ENCODE data around the gene MRPL41. TPM values are rescaled to one million over a fixed set of nuclear protein-coding genes. Genes with fewer than 3 reads are reported as not detected.

The MRPL41 gene
- polyA plus RNA-seq, 2 of the 4 experiments (the other 2 are of a cell fraction), result 19.7 to 54.4 TPM

GRCh38 chr9:137583347-137583746 lies 31.7 kb downstream of the MRPL41 start:
- peaks cover 3% of the 10 kb centered on the region; the same call in 1 of the 3 replicates for H3K4me1 ChIP-seq
- WGBS (ENCODE audit: missing lambda C conversion rate), result 91% methylated on average over 14 of the region's 14 CpGs
- TF ChIP-seq CHD4 (IDR thresholded peaks at IDR 0.05; ENCODE audit: borderline replicate concordance), result no peak
- no peak for TF ChIP-seq FOSL2 (IDR thresholded peaks at IDR 0.05)
- no peak for TF ChIP-seq FOSL2 (CRISPR knock-in tag; IDR thresholded peaks at IDR 0.05)
- TF ChIP-seq HDAC2 (IDR thresholded peaks at IDR 0.05), result no peak
- no peak for TF ChIP-seq CBX8 (IDR thresholded peaks at IDR 0.05)
- no peak for TF ChIP-seq ZFP36 (IDR thresholded peaks at IDR 0.05; ENCODE audit: borderline replicate concordance, partially characterized antibody)
- no peak for TF ChIP-seq SMC3 (IDR thresholded peaks at IDR 0.05)
- TF ChIP-seq ATOH8 (CRISPR knock-in tag; IDR thresholded peaks at IDR 0.05; ENCODE audit: low read depth), result no peak
- no peak for TF ChIP-seq KDM5A (IDR thresholded peaks at IDR 0.05)
- no peak for TF ChIP-seq JUN (IDR thresholded peaks at IDR 0.05)
- TF ChIP-seq JUNB (IDR thresholded peaks at IDR 0.05), result no peak
- no peak for TF ChIP-seq RFX5 (IDR thresholded peaks at IDR 0.05)
- no peak for TF ChIP-seq ZC3H11A (IDR thresholded peaks at IDR 0.05)
- no peak for TF ChIP-seq FOSB (CRISPR knock-in tag; IDR thresholded peaks at IDR 0.05)
- no peak for TF ChIP-seq HEYL (CRISPR knock-in tag; IDR thresholded peaks at IDR 0.05)
- no peak for TF ChIP-seq EHF (CRISPR knock-in tag; IDR thresholded peaks at IDR 0.05)
- no peak for TF ChIP-seq RCOR1 (IDR thresholded peaks at IDR 0.05; ENCODE audit: low read depth, low read length)
- no peak for TF ChIP-seq REST (IDR thresholded peaks at IDR 0.05)
- no peak for TF ChIP-seq CTCF (IDR thresholded peaks at IDR 0.05)
- no peak for TF ChIP-seq NPAS2 (CRISPR knock-in tag; IDR thresholded peaks at IDR 0.05; ENCODE audit: borderline replicate concordance)
- no peak for TF ChIP-seq MYC (IDR thresholded peaks at IDR 0.05; ENCODE audit: borderline replicate concordance, low read length)
- ChIA-PET CTCF (interaction anchor here (1.7 to 9.7 kb wide), 2 partner anchors 12 to 24 kb away, joined by 7 to 175 read pairs; partner anchors contain the start of gene ZMYND19), POLR2A (no interaction called here)
- H3K27ac ChIP-seq, result no peak overlapping the region
- DNase-seq (ENCODE audit: low read depth in 1 of 2, low spot score in 1 of 2), result no peak
- H3K9me3 ChIP-seq, result no peaks in the 10 kb centered on the region
- no peak overlapping the region for H3K4me2 ChIP-seq
- H3K4me3 ChIP-seq, result no peak overlapping the region
- no peak for FAIRE-seq
- ATAC-seq, result no peak

- CTCF ChIA-PET, result interaction anchor here (1.7 to 9.7 kb wide), 2 partner anchors 12 to 25 kb away, joined by 7 to 175 read pairs; partner anchors contain the start of gene ZMYND19
- no peak overlapping the region for H3K27ac ChIP-seq
- ATAC-seq (no peak), FAIRE-seq (no peak), DNase-seq (ENCODE audit: low read depth in 1 of 2, low spot score in 1 of 2) (no peak)
- POLR2A ChIA-PET, result no interaction called here
- WGBS (ENCODE audit: missing lambda C conversion rate), result 96% methylated on average over 7 of the region's 8 CpGs
- no peak for TF ChIP-seq FOSB (CRISPR knock-in tag; IDR thresholded peaks at IDR 0.05)
- TF ChIP-seq ZSCAN20 (CRISPR knock-in tag; IDR thresholded peaks at IDR 0.05), result no peak
- TF ChIP-seq GATA3 (IDR thresholded peaks at IDR 0.05; ENCODE audit: borderline replicate concordance), result no peak
- TF ChIP-seq FOSL2 (IDR thresholded peaks at IDR 0.05), result no peak
- TF ChIP-seq FOSL2 (CRISPR knock-in tag; IDR thresholded peaks at IDR 0.05), result no peak
- H3K9me3 ChIP-seq, result no peaks in the 10 kb centered on the region
- H3K4me3 ChIP-seq, result no peak overlapping the region
- H3K4me2 ChIP-seq, result no peak overlapping the region
- H3K4me1 ChIP-seq, result peaks cover 8% of the 10 kb centered on the region; the same call in 1 of the 3 replicates
These were observed 32.3 kb downstream of the MRPL41 start for GRCh38 chr9:137583957-137584356.
